ENCODE results near the gene BMPR1B. TPM values are rescaled to one million over a fixed set of nuclear protein-coding genes. Genes with fewer than 3 reads are reported as not detected.

Gene BMPR1B
- total and polyA plus RNA-seq, 9 of the 15 experiments (the other 6 are each of a cell fraction or from before 2014, with no cell fraction given): 0.01 TPM; not detected in 8

DNA sequence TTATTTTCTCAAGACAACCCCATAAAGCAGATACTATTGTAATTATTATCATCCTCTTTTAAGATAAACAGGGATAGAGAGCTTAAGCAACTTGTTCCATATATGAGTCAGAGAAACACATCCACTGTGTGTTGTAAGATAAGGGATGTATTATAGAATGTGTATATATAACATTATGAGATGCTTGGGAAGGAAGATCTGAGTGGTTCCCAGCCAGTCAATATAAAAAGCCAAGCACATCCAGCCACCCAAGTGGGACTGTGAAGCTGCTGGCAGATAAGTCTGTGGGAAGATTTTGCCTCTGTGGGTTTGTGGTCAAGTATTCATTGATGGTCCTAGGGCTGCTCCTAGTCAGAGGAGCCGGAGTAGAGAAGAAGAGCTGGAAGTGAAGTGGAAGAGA, 16.5 kb upstream of the BMPR1B start:
- Histone ChIP-seq H3K9ac (ENCODE audit: insufficient read depth in 1 of 2, low read depth in 2 of 2, low read length in 2 of 2) (no peak overlapping the region), H3K9me1 (ENCODE audit: control insufficient read depth, insufficient read depth, low read length) (no peaks in the 10 kb centered on the region), H2AFZ (ENCODE audit: low read depth, low read length) (no peak overlapping the region), H3K4me2 (ENCODE audit: insufficient read depth, low read length) (no peak overlapping the region), H3K9me3 (replicated peaks; ENCODE audit: control insufficient read depth, insufficient read depth, low read depth, low read length) (no peaks in the 10 kb centered on the region), H4K20me1 (replicated peaks; ENCODE audit: control insufficient read depth, insufficient read depth, low read length) (no peaks in the 10 kb centered on the region), H3K4me1 (replicated peaks in 1 of 2; ENCODE audit: control insufficient read depth in 2 of 2, insufficient read depth in 2 of 2, low read length in 2 of 2) (no peaks in the 10 kb centered on the region), H3K36me3 (ENCODE audit: control insufficient read depth, insufficient read depth, low read length) (no peaks in the 10 kb centered on the region), H3K79me2 (ENCODE audit: control insufficient read depth, insufficient read depth, low read length) (no peaks in the 10 kb centered on the region), H3K27me3 (ENCODE audit: control insufficient read depth in 2 of 2, insufficient read depth in 2 of 2, low read length in 2 of 2) (no peaks in the 10 kb centered on the region), H3K4me3 (no peak overlapping the region), H3K27ac (ENCODE audit: extremely low read depth, low read depth, low read length) (no peak overlapping the region)
- DNase-seq (ENCODE audit: extremely low read depth in 1 of 4, low spot score in 3 of 4) (no peak), ATAC-seq (no peak), FAIRE-seq (no peak)
- POLR2A ChIA-PET: no interaction called here
- WGBS (ENCODE audit: insufficient coverage, low coverage, missing lambda C conversion rate): 0% methylated on average over 1 of the region's 1 CpG
- intact Hi-C loops (cut with micrococcal nuclease) (loop anchor here (10.0 kb wide), 1 partner anchor 383 kb away; no protein-coding TSS in a partner anchor), in situ Hi-C loops (cut with MboI) (no loop called here)
- TF ChIP-seq, protein P1, sequence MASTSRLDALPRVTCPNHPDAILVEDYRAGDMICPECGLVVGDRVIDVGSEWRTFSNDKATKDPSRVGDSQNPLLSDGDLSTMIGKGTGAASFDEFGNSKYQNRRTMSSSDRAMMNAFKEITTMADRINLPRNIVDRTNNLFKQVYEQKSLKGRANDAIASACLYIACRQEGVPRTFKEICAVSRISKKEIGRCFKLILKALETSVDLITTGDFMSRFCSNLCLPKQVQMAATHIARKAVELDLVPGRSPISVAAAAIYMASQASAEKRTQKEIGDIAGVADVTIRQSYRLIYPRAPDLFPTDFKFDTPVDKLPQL (IDR thresholded peaks at IDR 0.05; ENCODE audit: extremely low read depth, insufficient read length): no peak
- no peak for TF ChIP-seq POLR3A (IDR thresholded peaks at IDR 0.05; ENCODE audit: borderline replicate concordance, extremely low read depth, insufficient read depth, insufficient read length)
- TF ChIP-seq, protein P2, sequence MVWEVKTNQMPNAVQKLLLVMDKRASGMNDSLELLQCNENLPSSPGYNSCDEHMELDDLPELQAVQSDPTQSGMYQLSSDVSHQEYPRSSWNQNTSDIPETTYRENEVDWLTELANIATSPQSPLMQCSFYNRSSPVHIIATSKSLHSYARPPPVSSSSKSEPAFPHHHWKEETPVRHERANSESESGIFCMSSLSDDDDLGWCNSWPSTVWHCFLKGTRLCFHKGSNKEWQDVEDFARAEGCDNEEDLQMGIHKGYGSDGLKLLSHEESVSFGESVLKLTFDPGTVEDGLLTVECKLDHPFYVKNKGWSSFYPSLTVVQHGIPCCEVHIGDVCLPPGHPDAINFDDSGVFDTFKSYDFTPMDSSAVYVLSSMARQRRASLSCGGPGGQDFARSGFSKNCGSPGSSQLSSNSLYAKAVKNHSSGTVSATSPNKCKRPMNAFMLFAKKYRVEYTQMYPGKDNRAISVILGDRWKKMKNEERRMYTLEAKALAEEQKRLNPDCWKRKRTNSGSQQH (CRISPR knock-in tag; IDR thresholded peaks at IDR 0.05): no peak
- TF ChIP-seq SMARCB1 (IDR thresholded peaks at IDR 0.05; ENCODE audit: insufficient read length, low read depth): no peak
- TF ChIP-seq, protein P3, sequence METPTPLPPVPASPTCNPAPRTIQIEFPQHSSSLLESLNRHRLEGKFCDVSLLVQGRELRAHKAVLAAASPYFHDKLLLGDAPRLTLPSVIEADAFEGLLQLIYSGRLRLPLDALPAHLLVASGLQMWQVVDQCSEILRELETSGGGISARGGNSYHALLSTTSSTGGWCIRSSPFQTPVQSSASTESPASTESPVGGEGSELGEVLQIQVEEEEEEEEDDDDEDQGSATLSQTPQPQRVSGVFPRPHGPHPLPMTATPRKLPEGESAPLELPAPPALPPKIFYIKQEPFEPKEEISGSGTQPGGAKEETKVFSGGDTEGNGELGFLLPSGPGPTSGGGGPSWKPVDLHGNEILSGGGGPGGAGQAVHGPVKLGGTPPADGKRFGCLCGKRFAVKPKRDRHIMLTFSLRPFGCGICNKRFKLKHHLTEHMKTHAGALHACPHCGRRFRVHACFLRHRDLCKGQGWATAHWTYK (CRISPR knock-in tag; IDR thresholded peaks at IDR 0.05): no peak
- no peak for TF ChIP-seq ADNP (tag; IDR thresholded peaks at IDR 0.05)
- TF ChIP-seq ZNF316 (IDR thresholded peaks at IDR 0.05): no peak
- TF ChIP-seq SETDB1 (IDR thresholded peaks at IDR 0.05; ENCODE audit: low read length): no peak
- TF ChIP-seq, protein P4, sequence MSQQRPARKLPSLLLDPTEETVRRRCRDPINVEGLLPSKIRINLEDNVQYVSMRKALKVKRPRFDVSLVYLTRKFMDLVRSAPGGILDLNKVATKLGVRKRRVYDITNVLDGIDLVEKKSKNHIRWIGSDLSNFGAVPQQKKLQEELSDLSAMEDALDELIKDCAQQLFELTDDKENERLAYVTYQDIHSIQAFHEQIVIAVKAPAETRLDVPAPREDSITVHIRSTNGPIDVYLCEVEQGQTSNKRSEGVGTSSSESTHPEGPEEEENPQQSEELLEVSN (IDR thresholded peaks at IDR 0.05; ENCODE audit: borderline replicate concordance in 1 of 2, extremely low read depth in 1 of 2, insufficient read depth in 1 of 2, insufficient read length in 1 of 2, low read depth in 1 of 2, low read length in 1 of 2, poor library complexity in 1 of 2, severe bottlenecking in 1 of 2): no peak
- TF ChIP-seq CCNT2 (IDR thresholded peaks at IDR 0.05; ENCODE audit: borderline replicate concordance, extremely low read depth, insufficient read length, low read depth, low read length): no peak
- TF ChIP-seq HOXB6 (CRISPR knock-in tag; IDR thresholded peaks at IDR 0.05; ENCODE audit: borderline replicate concordance): no peak
- TF ChIP-seq ZNF696 (CRISPR knock-in tag; conservative IDR thresholded peaks at IDR 0.05): no peak
- TF ChIP-seq, protein P5, sequence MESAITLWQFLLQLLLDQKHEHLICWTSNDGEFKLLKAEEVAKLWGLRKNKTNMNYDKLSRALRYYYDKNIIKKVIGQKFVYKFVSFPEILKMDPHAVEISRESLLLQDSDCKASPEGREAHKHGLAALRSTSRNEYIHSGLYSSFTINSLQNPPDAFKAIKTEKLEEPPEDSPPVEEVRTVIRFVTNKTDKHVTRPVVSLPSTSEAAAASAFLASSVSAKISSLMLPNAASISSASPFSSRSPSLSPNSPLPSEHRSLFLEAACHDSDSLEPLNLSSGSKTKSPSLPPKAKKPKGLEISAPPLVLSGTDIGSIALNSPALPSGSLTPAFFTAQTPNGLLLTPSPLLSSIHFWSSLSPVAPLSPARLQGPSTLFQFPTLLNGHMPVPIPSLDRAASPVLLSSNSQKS (CRISPR knock-in tag; IDR thresholded peaks at IDR 0.05): no peak
- no peak for TF ChIP-seq RBM34 (IDR thresholded peaks at IDR 0.05; ENCODE audit: borderline replicate concordance, insufficient read depth, low read length)
- TF ChIP-seq ZNF175 (CRISPR knock-in tag; IDR thresholded peaks at IDR 0.05; ENCODE audit: low read depth): no peak
- TF ChIP-seq TCF7 (IDR thresholded peaks at IDR 0.05; ENCODE audit: borderline replicate concordance): no peak
- CTCF ChIA-PET (ENCODE audit: low intra/inter-chr PET ratio): no interaction called here
- BruUV-seq (replicated peaks): no TSS peak
